Cardiac muscle cell (in vitro differentiated cells and primary cell): ENCODE results near the gene SLC16A7. TPM values are rescaled to one million over a fixed set of nuclear protein-coding genes. Genes with fewer than 3 reads are reported as not detected.

Experiments
- DNase-seq, 2 donors: peaks; one replicate each; pipeline versions ENCODE4 v3.0.0 to v3.0.0-alpha.2; 2010 to 2017; ENCODE audit warnings: low read depth in 1 of 2, low spot score in 1 of 2
- H3K27ac ChIP-seq: fragments of 200-600 bp; sonication (generic); 2 replicates; pipeline ENCODE4 v1.5.1; 2016
- H3K27me3 ChIP-seq: fragments of 200-600 bp; sonication (generic); 2 replicates; pipeline ENCODE4 v1.6.0; 2016; ENCODE audit warnings: control low read depth
- H3K36me3 ChIP-seq: fragments of 200-600 bp; sonication (generic); 2 replicates; pipeline ENCODE4 v1.5.1; 2016; ENCODE audit warnings: control low read depth
- H3K4me1 ChIP-seq: fragments of 200-600 bp; sonication (generic); 2 replicates; pipeline ENCODE4 v1.8.1; 2017; ENCODE audit warnings: low read depth, mild to moderate bottlenecking, mixed run types
- H3K4me3 ChIP-seq: fragments of 200-600 bp; sonication (generic); 2 replicates; pipeline ENCODE4 v1.5.1; 2016; ENCODE audit warnings: mild to moderate bottlenecking
- H3K9me3 ChIP-seq: fragments of 200-600 bp; sonication (generic); 2 replicates; pipeline ENCODE4 v1.5.1; 2017; ENCODE audit warnings: low read depth, mild to moderate bottlenecking, control low read depth
- polyA plus RNA-seq: library from polyadenylated mRNA; unstranded; fragments of >200 nt; fragmentation: Nextera tagmentation; extraction: Ambion mirVana; gene quantifications from 2 replicates; pipeline ENCODE4 v1.2.1, GENCODE V29; 2016
- total RNA-seq: library from RNA; depleted of rRNA; stranded (reverse); fragments of >200 nt; gene quantifications from 2 replicates; pipeline ENCODE4 v1.2.3, GENCODE V29; 2016
- TF ChIP-seq, protein P1 (sequence below): IDR thresholded peaks from 2 replicates; pipeline ENCODE4 v1.5.1; 2012; ENCODE audit warnings: low read depth, mild to moderate bottlenecking, low read length

SLC16A7 gene
- total and polyA plus RNA-seq, 2 experiments from 2014 or later = 2.4 to 5.3 TPM

DNA sequence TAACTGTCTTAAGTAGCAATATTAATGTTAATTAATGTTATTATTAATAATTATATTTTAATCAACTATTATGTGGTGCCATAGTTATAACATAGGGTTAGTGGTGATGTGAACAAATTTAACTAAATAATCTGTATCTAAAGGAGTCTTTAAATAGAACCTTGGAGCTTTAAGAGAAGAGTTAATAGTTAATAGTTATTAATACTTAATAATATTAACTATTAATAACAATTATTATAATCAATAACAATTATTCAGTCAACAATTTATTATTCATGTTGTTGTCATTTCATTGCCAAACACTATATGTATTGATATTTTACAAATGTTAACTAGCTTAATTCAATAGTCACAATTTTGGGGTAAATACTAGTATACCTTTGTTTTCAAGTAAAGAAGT, 58.2 kb downstream of the SLC16A7 start:
- Histone ChIP-seq H3K4me1 (no peaks in the 10 kb centered on the region), H3K27ac (no peak overlapping the region), H3K4me3 (no peak overlapping the region), H3K27me3 (no peaks in the 10 kb centered on the region), H3K9me3 (no peaks in the 10 kb centered on the region), H3K36me3 (no peaks in the 10 kb centered on the region)
- DNase-seq = no peak
- TF ChIP-seq, protein P1, sequence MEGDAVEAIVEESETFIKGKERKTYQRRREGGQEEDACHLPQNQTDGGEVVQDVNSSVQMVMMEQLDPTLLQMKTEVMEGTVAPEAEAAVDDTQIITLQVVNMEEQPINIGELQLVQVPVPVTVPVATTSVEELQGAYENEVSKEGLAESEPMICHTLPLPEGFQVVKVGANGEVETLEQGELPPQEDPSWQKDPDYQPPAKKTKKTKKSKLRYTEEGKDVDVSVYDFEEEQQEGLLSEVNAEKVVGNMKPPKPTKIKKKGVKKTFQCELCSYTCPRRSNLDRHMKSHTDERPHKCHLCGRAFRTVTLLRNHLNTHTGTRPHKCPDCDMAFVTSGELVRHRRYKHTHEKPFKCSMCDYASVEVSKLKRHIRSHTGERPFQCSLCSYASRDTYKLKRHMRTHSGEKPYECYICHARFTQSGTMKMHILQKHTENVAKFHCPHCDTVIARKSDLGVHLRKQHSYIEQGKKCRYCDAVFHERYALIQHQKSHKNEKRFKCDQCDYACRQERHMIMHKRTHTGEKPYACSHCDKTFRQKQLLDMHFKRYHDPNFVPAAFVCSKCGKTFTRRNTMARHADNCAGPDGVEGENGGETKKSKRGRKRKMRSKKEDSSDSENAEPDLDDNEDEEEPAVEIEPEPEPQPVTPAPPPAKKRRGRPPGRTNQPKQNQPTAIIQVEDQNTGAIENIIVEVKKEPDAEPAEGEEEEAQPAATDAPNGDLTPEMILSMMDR = no peak

DNA sequence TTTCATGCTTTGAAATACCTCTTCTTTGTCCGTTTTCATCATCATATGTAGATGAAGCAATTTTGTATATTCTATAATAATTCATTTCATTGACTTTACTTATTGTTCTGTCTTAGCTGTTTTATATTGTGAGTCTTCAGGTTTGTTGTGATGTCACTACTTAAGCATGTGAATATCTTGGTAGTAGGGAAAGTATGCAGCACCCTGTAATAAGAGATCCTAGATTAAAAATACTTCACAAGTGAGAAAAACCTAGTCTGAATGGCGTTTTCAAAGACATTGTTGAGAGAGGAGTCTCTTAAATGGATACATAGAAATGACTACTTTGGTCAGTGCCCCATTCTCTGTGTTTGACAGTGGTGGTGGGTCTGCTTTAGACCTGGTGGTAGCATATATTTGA, 61.4 kb downstream of the SLC16A7 start:
- Histone ChIP-seq H3K9me3 (no peaks in the 10 kb centered on the region), H3K4me3 (no peak overlapping the region), H3K4me1 (no peaks in the 10 kb centered on the region), H3K27ac (no peak overlapping the region), H3K27me3 (no peaks in the 10 kb centered on the region), H3K36me3 (no peaks in the 10 kb centered on the region)
- peak in 1 of 2 donors; percentile 32 for DNase-seq
- TF ChIP-seq, protein P1 = no peak

DNA sequence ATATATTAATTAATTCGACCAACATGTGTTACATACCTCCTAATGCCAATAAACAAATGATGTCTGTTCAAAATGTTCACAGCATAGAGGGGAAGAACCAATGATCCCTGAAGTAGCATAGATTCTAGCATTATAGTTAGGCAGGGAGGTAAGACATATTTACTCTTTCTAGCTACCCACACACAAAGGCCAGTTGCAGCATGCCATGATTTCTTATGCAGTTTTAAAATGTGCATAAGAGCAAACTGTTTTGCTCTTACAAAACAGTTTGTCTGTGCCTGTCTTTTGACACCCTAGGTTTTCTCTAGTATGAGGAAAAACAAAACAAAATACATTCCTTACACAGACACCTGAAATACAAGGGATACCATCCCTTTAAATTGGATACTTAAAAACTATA, 61.9 kb downstream of the SLC16A7 start:
- Histone ChIP-seq H3K27ac (no peak overlapping the region), H3K27me3 (no peaks in the 10 kb centered on the region), H3K4me3 (no peak overlapping the region), H3K9me3 (no peaks in the 10 kb centered on the region), H3K4me1 (no peaks in the 10 kb centered on the region), H3K36me3 (no peaks in the 10 kb centered on the region)
- DNase-seq = no peak
- TF ChIP-seq, protein P1 = no peak

DNA sequence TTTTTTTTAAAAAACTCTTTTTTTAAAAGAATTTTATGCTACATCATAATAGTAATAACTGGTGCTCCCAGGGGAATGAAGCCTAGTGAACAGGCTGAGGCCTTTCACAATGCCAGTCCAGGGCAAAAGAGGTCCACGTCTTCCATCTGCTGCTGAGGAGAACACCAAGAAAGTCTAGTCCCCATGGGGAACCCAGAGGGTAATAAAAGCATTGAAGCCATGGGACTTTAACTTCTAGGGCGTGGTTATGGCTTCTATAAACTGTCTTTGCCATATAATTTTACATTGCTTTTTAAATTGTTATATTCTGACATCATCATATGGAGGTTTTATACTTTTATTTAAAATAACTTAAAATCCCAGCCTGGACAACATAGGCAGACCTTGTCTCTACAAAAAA, 64.3 kb downstream of the SLC16A7 start:
- Histone ChIP-seq H3K36me3 (no peaks in the 10 kb centered on the region), H3K27me3 (no peaks in the 10 kb centered on the region), H3K27ac (no peak overlapping the region), H3K4me3 (no peak overlapping the region), H3K9me3 (no peaks in the 10 kb centered on the region), H3K4me1 (no peaks in the 10 kb centered on the region)
- DNase-seq = no peak
- TF ChIP-seq, protein P1 = no peak

DNA sequence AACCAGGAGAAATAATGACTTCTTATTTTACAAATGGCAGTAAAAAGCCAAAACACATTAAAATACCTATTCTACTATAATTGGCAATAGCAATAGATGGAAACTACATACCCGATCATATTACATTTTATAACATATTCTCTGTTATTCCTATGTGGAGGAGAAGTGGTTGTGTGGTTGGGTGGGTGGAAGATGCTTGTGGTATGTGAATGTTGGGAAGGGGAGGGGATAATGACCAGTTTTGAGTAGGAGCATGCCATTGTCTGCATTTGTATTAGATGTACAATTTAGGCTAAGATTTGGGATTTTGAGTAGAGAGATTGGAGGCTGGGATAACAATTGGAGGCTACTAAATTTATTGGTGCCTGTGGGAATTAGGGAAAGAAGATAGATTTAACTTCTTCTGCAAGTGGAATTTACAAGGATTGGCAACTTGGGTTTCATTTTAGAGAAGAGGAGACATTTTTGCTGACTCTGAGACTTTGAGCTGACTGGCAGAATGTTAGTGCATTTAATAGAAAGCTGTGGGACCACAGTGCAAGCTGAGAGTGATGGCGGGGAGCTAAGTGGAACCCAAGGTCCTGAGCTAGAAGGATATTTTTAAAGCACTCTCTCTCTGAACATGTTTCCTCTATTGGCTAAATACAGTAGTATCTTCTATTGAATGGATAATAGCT, 65.2 kb downstream of the SLC16A7 start:
- no peak for DNase-seq
- TF ChIP-seq, protein P1 = no peak

DNA sequence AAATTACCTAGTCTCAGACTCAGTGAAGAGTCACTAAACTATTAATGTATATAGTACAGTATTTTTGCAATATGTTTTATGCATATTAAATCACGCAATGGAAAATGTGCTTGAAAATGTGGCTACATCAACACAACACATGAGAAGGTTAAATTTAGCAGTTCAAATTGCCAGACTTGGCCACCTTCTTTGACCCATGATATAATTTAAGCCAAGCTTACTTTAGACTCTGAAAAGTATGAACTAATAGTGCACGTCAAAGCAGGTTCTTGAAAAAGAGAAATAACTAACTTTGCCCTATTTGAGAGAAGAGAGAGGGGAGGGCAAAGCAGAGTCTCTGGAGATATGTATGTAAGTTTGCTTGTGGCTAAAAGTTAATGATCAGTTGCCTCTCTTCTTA, 68.7 kb downstream of the SLC16A7 start:
- H3K36me3 ChIP-seq = no peaks in the 10 kb centered on the region
- no peak overlapping the region for H3K4me3 ChIP-seq
- TF ChIP-seq, protein P1 = no peak
- DNase-seq = no peak
- no peaks in the 10 kb centered on the region for H3K27me3 ChIP-seq
- H3K9me3 ChIP-seq = no peaks in the 10 kb centered on the region
- H3K4me1 ChIP-seq = no peaks in the 10 kb centered on the region
- no peak overlapping the region for H3K27ac ChIP-seq

More for the DNA sequence above, 65.2 kb downstream of the SLC16A7 start:
- Histone ChIP-seq H3K4me3 (no peak overlapping the region), H3K36me3 (no peaks in the 10 kb centered on the region), H3K27me3 (no peaks in the 10 kb centered on the region), H3K27ac (no peak overlapping the region), H3K9me3 (no peaks in the 10 kb centered on the region), H3K4me1 (no peaks in the 10 kb centered on the region)
